Lower lobe of right lung (tissue), 2 donors: Measurements from ENCODE around the gene SSH2. TPM values are rescaled to one million over a fixed set of nuclear protein-coding genes. Genes with fewer than 3 reads are reported as not detected.

Source experiments
- ATAC-seq, 2 donors: fragments of 200-7000 bp; cut with Tn5 transposase; one replicate each; pipeline ENCODE4 v1.9.1; 2020 to 2022; ENCODE audit warnings: mild to moderate bottlenecking in 2 of 2, moderate library complexity in 2 of 2
- DNase-seq: peaks from one replicate; pipeline ENCODE4 v3.0.0-alpha.2; 2020
- H3K27ac ChIP-seq: fragments of 200-600 bp; one replicate; pipeline ENCODE4 v1.8.0; 2022
- H3K27me3 ChIP-seq: fragments of 200-600 bp; one replicate; pipeline ENCODE4 v1.8.0; 2022; ENCODE audit warnings: low read depth
- H3K36me3 ChIP-seq: fragments of 200-600 bp; one replicate; pipeline ENCODE4 v1.8.0; 2022; ENCODE audit warnings: mild to moderate bottlenecking
- H3K4me1 ChIP-seq: fragments of 200-600 bp; one replicate; pipeline ENCODE4 v1.8.0; 2022
- H3K4me3 ChIP-seq: fragments of 200-600 bp; one replicate; pipeline ENCODE4 v1.8.0; 2022; ENCODE audit warnings: mild to moderate bottlenecking
- H3K9me3 ChIP-seq: fragments of 200-600 bp; one replicate; pipeline ENCODE4 v1.8.0; 2022
- intact Hi-C: fragments of 100-400 bp; cut with DNase I; formaldehyde crosslinking; loops from one replicate; pipeline ENCODE4 v1.11.0; 2022
- total RNA-seq: library from RNA; stranded (reverse); fragmentation: NEBNext Ultra II Directional; extraction: Animal tissue kit (Norgen Biotek cat#: 25700); gene quantifications from one replicate; pipeline ENCODE4 v1.2.1, GENCODE V29; 2021
- TF ChIP-seq, protein P1 (sequence below): fragments of 200-600 bp; IDR thresholded peaks from one replicate; pipeline ENCODE4 v1.8.0; 2022; ENCODE audit warnings: antibody characterized with exemption, mild to moderate bottlenecking
- donor health status: DM: no; HTN: yes; CAD: no; lungs with severe emphysema.

SSH2 gene
- total RNA-seq, 1 donor from 2014 or later, result 105 TPM

DNA sequence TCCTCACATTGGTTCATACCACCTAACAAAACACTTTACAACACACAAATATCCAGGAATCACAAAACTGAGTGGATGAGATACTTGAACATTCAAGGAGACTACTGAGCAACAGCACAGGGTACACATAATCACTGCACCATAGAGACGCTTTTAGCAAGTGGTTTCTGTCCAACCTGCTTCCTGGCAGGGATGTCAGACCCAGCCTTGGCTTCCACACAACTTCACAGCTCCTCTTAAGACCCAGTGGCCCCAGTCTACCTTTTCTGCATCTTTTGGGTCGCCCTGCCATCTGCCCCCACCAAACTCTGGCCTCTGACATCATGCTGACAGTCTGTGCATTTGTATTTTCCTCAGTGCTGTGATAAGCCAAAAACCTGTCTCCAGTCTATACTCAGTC lies 301.4 kb downstream of the SSH2 start:
- intact Hi-C loops, result no loop called here
- peaks cover 56% of the 10 kb centered on the region for H3K36me3 ChIP-seq

DNA sequence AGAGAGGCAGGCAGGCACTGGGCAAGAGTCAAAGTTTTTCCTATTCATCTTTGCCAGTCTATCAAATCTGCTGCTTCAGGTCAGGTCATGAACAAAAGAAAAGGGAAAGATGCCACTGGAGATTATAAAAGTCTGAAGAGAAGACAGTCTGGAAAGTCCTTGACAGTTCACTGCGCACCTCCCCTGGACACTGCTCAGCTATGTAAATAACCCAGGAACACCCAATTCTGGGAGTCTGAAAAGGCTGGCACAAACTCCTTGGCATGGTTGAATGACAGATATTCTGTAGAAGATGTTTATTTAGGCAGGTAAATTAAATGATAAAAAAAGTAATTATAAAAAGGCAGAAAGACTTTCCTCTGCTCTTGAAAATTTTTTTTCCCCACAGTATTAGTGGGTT lies 302.1 kb downstream of the SSH2 start:
- peaks cover 6% of the 10 kb centered on the region for H3K4me1 ChIP-seq
- H3K9me3 ChIP-seq, result no peaks in the 10 kb centered on the region
- H3K36me3 ChIP-seq, result peaks cover 50% of the 10 kb centered on the region
- no peaks in the 10 kb centered on the region for H3K27me3 ChIP-seq
- TF ChIP-seq, protein P1, sequence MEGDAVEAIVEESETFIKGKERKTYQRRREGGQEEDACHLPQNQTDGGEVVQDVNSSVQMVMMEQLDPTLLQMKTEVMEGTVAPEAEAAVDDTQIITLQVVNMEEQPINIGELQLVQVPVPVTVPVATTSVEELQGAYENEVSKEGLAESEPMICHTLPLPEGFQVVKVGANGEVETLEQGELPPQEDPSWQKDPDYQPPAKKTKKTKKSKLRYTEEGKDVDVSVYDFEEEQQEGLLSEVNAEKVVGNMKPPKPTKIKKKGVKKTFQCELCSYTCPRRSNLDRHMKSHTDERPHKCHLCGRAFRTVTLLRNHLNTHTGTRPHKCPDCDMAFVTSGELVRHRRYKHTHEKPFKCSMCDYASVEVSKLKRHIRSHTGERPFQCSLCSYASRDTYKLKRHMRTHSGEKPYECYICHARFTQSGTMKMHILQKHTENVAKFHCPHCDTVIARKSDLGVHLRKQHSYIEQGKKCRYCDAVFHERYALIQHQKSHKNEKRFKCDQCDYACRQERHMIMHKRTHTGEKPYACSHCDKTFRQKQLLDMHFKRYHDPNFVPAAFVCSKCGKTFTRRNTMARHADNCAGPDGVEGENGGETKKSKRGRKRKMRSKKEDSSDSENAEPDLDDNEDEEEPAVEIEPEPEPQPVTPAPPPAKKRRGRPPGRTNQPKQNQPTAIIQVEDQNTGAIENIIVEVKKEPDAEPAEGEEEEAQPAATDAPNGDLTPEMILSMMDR, result no peak
- DNase-seq, result no peak
- no peak overlapping the region for H3K4me3 ChIP-seq
- intact Hi-C loops, result no loop called here
- no peak overlapping the region for H3K27ac ChIP-seq
- no peak for ATAC-seq

More for the DNA sequence above, 301.4 kb downstream of the SSH2 start:
- H3K9me3 ChIP-seq, result no peaks in the 10 kb centered on the region
- H3K4me1 ChIP-seq, result peaks cover 3% of the 10 kb centered on the region
- no peaks in the 10 kb centered on the region for H3K27me3 ChIP-seq
- ATAC-seq (no peak), DNase-seq (no peak)
- TF ChIP-seq, protein P1, result no peak
- H3K27ac ChIP-seq, result no peak overlapping the region
- H3K4me3 ChIP-seq, result no peak overlapping the region

DNA sequence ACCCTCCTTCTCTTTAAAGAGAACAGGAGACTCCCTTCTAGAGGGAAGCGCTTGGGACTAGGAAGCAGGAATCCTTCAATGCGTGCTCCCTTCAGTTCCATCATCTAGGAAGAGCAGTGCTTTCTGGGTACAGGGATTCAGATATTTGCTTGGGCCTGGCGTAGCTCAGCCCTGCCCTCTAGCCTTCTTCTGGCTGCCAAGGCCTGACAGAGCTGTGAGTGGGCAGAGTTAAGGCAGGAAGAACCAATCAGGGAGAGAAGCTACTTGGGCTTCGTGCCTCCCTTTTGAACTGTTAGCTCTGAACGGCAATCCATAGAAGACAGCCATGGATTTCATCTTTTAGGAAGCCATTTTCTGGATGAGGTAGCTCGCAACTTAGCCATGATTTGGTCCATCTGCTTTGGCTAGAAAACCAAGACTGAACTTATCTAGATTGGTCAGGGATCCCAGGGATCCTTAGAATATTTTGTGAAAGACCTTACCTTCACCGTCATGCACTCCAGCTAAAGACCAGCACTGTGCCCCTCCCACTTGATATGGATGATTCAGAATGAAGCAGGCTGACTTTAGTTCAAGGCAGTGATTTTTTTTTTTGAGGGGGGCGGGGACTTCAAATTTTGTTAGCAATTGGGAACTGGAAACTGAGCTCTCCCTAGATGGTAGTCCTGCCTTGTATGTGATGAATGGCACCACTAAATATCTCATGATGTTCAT lies 304.8 kb downstream of the SSH2 start:
- intact Hi-C loops, result no loop called here
- no peak for ATAC-seq

DNA sequence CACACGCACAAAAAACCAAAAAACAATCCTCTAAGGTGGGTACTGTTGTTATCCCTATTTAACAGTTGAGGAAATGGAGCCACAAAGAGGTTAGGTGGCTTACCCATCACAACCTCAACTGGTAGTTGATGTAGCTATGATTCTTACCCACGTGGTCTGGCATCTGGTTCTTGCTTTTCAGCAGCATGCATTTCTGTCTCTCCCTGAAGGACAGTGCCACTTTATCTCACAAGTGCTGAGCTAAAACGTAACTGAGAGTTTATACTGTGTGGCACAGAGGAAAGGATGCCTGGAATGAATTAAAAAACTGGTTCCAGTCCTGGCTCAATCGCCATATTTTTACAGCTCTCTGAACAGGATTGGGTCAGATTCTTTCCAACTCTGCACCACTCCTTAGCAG lies 305.4 kb downstream of the SSH2 start:
- peaks cover 20% of the 10 kb centered on the region for H3K4me1 ChIP-seq
- H3K9me3 ChIP-seq, result no peaks in the 10 kb centered on the region
- TF ChIP-seq, protein P1, result no peak
- intact Hi-C loops, result no loop called here
- DNase-seq (no peak), ATAC-seq (no peak)
- H3K4me3 ChIP-seq, result no peak overlapping the region
- H3K36me3 ChIP-seq, result peaks cover 16% of the 10 kb centered on the region
- no peaks in the 10 kb centered on the region for H3K27me3 ChIP-seq
- H3K27ac ChIP-seq, result no peak overlapping the region

More for the DNA sequence above, 304.8 kb downstream of the SSH2 start:
- no peaks in the 10 kb centered on the region for H3K9me3 ChIP-seq
- TF ChIP-seq, protein P1, result no peak
- peaks cover 20% of the 10 kb centered on the region for H3K4me1 ChIP-seq
- H3K27me3 ChIP-seq, result no peaks in the 10 kb centered on the region
- H3K4me3 ChIP-seq, result no peak overlapping the region
- no peak overlapping the region for H3K27ac ChIP-seq
- peaks cover 22% of the 10 kb centered on the region for H3K36me3 ChIP-seq
- DNase-seq, result no peak

DNA sequence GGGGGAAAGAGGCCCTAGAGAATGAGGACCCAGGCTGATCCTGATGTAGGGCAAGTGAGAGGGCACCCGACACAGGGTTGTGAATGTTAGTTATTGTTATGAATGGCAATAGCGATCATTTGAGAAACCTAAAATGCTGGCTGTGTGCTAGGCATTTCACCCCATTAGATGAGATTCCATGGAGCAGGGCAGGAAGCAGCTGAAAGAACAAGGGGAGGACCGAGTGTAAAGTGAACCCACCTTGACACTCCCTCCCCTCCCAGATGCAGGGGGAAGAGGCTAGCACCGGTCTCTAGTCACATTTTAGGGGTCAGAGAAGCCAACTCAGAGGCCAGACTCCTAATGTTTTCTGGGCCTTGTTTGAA lies 306.8 kb downstream of the SSH2 start:
- intact Hi-C loops, result no loop called here
- TF ChIP-seq, protein P1, result no peak
- peaks cover 20% of the 10 kb centered on the region for H3K4me1 ChIP-seq
- ATAC-seq (no peak), DNase-seq (no peak)
- H3K36me3 ChIP-seq, result peaks cover 7% of the 10 kb centered on the region
- no peaks in the 10 kb centered on the region for H3K9me3 ChIP-seq
- no peak overlapping the region for H3K27ac ChIP-seq
- no peaks in the 10 kb centered on the region for H3K27me3 ChIP-seq
- peak overlapping the region; percentile 76 for H3K4me3 ChIP-seq
